GM12878 (cell line): ENCODE data around the gene POLN.

Source experiments
- EZH2 ChIP-seq: IDR thresholded peaks from 2 replicates; pipeline ENCODE4 v1.6.1; 2012; ENCODE audit warnings: low read depth, mild to moderate bottlenecking, control low read depth, inconsistent platforms, low read length, borderline replicate concordance; ENCODE audit not compliant: control insufficient read depth
- POLR2A ChIP-seq: IDR thresholded peaks from 2 replicates; pipeline ENCODE4 v1.6.1; 2011; ENCODE audit warnings: low read depth, mild to moderate bottlenecking, low read length
- TF ChIP-seq, protein P1 (sequence below), 3 experiments: IDR thresholded peaks in 2 of 3; conservative IDR thresholded peaks in 1 of 3; 2 replicates each; pipeline ENCODE4 v1.5.1; 2011; ENCODE audit warnings: low read depth in 3 of 3, low read length in 3 of 3, mild to moderate bottlenecking in 3 of 3, control low read depth in 2 of 3, moderate library complexity in 2 of 3, inconsistent platforms in 1 of 3, mixed read lengths in 1 of 3; ENCODE audit not compliant: control insufficient read depth in 2 of 3, insufficient read depth in 1 of 3; ENCODE audit errors: extremely low read depth in 1 of 3

DNA sequence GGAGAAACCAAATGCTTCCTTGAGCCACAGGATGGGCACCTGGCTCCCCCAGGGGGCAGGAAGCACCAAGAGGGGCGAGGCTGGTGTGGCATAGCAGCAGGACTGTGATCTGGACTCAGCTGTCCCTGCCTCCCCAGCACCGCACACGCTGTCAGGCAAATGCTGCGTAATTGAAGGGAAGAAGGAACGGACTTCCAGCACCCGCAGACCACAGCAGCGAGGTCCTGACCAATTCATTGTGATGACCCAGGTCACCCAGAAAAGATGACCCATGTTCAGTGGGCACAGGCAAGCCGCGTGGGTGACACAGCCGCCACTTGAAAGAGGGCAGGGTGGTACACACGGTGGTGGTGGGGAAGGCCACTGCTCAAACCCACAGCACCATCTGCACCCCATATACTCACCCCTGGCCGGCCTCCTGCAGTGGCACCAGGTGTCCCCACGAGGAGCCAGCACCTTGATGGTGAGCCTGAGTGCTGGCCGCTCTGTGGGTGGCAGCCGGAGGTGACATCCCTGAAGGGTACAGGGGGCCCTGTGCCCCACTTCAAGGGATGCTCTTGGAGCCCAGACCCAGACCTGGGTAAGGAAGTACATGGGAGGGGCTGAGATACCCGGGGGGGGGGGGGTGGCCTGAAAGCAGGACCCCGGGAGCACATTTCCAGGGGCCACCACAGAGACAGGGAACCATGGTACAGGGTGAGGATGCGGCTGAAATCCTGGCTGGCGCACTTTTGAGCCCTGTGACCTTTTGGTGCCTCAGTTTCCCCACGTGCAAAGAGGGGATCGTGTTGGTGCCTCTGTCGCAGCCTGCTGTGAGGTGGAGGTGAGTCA lies 171.3 kb downstream of the POLN start:
- TF ChIP-seq, protein P1, sequence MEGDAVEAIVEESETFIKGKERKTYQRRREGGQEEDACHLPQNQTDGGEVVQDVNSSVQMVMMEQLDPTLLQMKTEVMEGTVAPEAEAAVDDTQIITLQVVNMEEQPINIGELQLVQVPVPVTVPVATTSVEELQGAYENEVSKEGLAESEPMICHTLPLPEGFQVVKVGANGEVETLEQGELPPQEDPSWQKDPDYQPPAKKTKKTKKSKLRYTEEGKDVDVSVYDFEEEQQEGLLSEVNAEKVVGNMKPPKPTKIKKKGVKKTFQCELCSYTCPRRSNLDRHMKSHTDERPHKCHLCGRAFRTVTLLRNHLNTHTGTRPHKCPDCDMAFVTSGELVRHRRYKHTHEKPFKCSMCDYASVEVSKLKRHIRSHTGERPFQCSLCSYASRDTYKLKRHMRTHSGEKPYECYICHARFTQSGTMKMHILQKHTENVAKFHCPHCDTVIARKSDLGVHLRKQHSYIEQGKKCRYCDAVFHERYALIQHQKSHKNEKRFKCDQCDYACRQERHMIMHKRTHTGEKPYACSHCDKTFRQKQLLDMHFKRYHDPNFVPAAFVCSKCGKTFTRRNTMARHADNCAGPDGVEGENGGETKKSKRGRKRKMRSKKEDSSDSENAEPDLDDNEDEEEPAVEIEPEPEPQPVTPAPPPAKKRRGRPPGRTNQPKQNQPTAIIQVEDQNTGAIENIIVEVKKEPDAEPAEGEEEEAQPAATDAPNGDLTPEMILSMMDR (IDR thresholded peaks at IDR 0.05 in 2 of 3, conservative IDR thresholded peaks at IDR 0.05 in 1 of 3; ENCODE audit: control insufficient read depth in 2 of 3, extremely low read depth in 1 of 3, insufficient read depth in 1 of 3, low read depth in 3 of 3, low read length in 3 of 3) = no peak
- no peak for TF ChIP-seq EZH2
- no peak for TF ChIP-seq POLR2A
